DMS 273 (cell line): ENCODE measurements around the gene TAS2R14.

Experiments
- DNase-seq: peaks from one replicate; lab custom pipeline; 2025; ENCODE audit not compliant: unreplicated experiment; lab: John Stamatoyannopoulos, UW

TAS2R14 gene, protein sequence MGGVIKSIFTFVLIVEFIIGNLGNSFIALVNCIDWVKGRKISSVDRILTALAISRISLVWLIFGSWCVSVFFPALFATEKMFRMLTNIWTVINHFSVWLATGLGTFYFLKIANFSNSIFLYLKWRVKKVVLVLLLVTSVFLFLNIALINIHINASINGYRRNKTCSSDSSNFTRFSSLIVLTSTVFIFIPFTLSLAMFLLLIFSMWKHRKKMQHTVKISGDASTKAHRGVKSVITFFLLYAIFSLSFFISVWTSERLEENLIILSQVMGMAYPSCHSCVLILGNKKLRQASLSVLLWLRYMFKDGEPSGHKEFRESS

DNA sequence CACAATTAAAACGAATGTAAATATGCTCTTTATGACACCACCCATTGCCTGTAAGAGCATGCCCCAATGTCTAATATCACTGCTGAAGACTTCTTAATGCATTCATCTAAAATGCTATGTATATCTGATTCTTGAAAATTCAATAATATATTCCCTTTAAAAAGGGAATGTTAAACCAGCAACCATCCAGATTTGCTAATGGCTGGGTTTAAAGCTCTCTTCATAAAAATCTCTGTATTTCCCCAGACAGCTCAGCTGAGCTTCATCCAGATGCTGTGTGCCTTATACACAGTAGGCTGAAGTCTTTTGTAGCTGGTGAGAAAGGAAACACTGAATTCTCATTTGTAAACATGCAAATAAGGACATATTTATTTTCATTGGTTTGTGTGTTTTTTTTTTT, at the start of gene TAS2R14:
TAS2R14 (minus strand) TSS at position 101 of the 400 bp plus-strand sequence; CDS start at position 45, 56 bp downstream.
- DNase-seq = no peak

DNA sequence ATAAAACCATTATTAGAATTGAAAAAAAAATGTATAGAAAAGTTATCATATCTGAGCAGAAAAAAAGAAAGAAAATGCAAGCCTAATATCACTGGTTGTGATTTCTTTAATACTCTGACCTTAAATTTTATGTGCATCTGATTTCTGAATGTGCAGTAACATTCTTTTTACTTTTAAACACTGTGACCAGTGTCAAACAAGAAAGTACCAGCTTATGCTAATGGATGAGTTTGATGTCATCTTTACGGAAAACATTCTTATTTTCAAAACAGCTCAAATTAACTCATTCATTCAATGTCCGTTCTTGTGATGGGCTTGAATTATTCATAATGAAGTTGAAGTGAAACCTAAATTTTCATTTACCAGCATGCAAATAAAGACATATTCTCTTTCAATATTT, 47.7 kb upstream of the TAS2R14 start, which contains the start of gene TAS2R50:
TAS2R50 (minus strand) TSS at position 101 of the 400 bp plus-strand sequence; CDS start at position 49, 52 bp downstream.
- DNase-seq = no peak

DNA sequence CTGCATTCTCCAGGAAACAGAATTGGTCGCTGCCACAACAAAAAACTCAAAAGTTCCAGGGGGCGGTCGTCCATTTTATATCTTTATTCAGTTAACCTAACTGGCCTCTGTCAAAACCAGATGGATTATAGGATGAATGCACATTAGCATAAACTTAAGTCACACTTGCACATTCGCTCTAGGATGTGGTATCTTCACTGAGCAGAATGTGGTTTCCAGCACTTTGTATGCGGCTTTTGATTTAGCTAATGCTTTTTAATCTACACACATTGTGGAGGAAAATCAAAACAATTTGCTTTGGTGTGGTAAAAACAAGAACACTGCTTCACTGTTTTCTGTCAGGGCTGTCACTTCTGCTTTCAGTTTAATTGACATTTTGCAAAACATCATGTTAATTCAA, 43.2 kb upstream of the TAS2R14 start:
- no peak for DNase-seq

DNA sequence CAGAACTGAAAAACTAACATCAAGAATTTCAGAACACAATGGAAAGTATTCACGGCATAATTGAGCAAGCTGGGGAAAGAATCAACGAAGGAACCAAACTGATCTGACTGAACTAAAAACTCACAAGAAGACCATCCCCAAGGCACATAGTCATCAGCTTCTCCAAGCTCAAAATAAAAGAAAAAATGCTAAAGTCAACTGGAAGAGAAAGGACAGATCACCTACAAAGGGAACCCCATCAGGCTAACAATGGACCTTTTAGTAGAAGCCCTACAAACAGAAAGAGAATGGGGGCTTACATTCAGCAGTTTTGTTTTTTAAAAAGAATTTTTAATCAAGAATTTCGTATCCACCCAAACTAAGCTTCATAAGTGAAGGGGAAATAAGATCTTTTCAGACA, 35.9 kb upstream of the TAS2R14 start:
- DNase-seq = no peak

DNA sequence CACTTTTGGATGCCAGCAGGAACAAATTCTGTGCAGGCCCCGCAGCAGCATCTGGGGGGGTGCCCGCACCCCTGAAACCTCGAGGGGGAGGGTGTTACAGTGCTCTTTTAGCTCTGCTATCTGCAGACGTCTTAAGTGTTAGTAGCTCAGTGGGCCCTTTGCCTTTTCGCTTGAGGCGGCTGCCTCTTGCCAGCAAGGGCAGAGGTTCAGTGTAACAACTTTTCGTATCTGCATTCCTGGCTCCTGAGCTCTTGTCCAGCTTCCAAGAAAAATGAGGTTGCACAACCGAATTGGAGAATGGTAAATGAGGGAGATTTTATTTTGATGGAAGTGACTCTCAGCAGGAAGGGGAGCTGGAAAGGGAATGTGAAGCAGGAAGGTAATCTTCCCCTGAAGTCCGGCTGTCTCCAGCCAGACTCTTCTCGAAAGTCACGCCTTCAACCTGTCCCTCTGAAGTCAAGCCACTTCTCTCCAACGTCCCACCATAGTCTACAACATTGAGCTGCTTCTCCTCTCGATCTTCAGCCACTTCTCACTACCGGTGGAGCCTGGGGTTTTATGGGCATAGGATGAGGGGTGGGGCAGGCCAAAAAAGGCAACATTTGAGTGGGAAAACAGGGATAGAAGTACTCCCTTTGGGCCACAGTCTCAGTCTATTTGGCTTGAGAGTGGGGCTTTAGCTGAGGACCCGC, 29.8 kb upstream of the TAS2R14 start:
- no peak for DNase-seq

DNA sequence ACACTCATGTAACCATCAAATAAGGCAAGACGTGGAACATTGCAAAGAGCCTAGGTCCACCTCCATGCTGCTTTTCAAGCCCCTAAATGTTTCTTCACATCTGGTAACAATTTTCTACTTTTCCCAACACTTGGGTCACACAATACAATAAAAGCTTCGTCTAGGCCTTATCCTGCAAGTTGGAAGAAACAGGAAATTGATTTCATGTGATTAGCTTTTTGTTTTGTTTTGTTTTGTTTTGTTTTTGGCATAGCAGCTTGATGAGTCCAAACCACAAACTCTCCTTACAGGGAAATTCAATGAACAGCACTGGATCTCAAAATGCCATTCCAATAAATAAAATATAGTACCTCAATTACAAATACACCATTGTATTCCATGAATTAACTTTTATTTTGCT, 28.3 kb upstream of the TAS2R14 start:
- no peak for DNase-seq

DNA sequence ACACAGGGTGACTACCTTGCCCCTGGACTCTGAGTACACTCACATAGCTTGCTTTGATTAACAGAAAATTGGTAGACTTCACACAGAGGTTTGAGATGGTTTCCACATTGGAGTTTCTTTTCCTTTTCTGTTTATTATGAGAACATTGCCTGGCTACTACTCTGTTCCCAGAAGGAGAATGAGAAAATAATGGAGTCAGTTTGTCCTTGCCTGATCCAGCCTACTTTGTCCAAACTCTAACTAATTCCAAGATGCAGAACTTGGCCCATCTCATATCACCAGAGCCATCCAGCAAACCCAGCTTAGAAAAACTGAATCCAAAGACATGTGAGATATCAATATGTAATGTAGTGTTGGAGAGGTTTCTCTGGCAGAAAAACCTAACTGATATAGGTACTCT, 27.3 kb upstream of the TAS2R14 start:
- DNase-seq = no peak

DNA sequence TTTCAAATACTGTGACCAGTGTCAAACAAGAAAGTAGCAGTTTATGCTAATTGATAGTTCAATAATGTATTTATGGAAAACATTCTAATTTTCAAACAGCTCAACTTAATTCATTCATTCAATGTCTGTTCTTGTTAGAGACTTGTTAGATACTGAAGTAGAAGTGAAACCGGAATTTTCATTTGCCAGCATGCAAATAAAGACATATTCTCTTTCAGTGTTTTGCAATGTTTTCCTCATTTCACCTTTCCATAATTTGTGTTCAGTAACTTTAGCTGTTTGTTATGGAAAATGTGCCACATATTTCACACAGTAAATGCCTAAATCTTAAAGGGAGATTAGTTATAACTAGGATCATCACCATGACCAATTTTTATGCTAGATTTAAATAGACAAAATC, 26.4 kb upstream of the TAS2R14 start:
- no peak for DNase-seq

DNA sequence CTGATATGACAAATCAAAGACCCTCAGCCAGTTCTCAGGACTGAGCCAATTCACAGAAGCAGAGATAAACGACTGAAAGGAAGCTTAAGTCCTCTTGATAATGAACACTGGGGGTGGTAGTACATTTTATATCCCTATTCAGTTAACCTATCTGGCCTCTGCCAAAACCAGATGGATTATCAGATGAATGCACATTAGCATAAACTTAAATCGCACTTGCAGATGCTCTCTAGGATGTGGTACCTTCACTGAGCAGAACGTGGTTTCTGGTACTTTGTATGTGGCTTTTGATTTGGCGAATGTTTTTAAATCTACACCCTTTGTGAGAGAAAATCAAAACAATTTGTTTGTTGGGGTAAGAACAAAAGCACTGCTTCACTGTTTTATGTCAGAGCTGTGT, 21.1 kb upstream of the TAS2R14 start:
- DNase-seq = no peak

DNA sequence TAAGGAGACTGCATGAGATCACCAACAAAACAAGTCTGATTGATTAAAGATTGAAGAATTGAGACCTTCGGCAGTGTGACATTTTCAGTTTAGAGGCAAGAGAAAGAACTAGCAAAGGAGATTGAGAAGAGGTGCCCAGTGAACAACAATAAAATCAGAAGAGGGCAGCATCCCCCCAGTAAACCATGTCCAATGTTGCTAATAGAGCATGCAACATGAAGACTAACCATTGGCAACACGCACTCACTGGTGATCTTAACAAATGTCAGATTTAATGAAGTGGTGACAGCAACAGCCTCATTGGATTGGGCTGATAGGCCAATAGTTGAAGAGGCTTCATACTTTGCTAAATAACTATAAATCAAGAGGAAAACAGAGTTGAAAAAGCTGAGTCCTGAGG, 20.7 kb upstream of the TAS2R14 start:
- DNase-seq = no peak

DNA sequence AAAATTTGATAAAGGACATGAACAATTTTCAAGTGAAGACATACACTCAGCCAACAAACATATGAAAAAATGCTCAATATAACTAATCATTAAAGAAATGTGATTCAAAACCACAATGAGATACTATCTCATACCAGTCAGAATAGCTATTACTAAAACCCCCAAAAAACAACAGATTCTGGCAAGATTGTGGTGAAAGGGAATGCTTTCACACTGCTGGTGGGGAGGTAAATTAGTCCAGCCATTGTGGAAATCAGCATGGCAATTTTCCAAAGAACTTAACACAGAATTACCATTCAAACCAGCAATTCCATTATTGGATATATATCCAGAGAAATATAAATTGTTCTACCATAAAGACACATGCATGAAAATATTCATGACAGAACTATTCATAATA, 18.7 kb upstream of the TAS2R14 start:
- DNase-seq = no peak

DNA sequence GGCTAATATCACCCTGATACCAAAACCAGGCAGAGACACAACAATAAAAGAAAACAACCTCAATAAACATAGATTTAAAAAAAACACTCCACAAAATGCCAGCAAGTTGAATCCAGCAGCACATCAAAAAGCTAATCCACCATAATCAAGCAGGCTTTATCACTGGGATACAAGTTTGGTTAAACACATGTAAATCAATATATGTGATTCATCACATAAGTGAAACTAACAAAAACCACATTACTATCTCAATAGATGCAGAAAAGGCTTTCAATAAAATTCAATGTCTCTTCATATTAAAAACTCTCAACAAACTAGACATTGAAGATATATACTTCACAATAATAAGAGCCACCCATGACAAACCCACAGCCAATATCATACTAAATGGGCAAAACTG, 17.0 kb upstream of the TAS2R14 start:
- DNase-seq = no peak

DNA sequence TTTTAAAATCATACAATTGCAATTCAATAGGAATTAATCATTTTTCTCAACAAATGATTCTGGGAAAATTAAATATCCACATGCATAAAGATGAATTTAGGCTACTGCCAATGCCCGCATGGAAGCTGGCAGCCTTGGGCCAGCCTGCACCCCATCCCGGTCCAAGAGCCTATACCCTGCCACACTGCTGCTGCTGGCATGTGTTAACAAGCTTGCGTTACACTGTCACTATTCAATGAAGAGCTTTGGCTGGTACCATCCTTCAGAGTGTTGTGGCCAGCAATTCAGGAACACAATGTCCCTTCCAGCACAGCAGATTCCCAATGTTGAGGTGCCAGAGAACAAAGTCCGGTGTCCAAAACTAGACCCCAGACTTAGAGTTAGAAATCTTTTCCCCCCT, 13.6 kb upstream of the TAS2R14 start:
- DNase-seq = no peak

DNA sequence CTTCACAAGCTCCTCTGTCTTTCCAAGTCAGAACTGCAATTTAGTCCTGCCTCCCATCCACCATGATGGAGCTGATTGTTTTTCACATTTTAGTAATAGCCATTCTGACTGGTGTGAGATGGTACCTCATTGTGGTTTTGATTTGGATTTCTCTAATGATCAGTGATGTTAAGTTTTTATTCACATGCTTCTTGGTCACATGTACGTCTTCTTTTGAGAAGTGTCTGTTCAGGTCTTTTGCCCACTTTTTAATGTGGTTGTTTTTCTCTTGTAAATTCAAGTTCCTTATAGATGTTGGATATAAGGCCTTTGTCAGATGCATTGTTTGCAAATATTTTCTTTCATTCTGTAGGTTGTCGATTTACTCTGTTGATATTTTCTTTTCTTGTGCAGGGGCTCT, 4.1 kb upstream of the TAS2R14 start:
- DNase-seq = no peak

DNA sequence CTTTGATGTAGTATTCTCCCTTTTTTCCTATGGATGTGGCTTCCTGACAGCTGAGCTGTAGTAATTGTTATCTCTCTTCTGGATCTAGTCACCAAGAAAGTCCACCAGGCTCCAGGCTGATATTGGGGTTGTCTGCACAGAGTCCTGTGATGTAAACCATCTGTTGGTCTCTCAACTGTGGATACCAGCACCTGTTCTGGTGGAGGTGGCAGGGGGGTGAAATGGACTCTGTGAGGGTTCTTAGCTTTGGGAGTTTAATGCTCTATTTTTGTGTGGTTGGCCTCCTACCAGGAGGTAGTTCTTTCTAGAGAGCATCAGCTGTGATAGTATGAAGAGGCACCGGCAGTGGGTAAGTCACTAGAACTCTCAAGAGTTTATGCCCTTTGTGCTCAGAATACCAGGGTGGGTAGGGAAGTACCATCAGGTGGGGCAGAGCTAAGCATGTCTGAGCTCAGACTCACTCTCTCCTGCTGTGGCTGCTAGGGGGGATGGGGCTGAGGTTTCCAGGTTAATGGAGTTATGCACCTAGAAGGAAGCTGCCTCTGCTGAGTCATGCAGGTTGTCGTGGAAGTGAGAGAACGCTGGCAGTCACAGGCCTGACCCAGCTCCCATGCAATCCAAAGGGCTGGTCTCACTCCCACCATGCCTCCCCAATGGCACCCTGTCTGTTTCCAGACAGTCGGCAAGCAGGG, 3.0 kb upstream of the TAS2R14 start:
- peak; percentile 20 for DNase-seq

DNA sequence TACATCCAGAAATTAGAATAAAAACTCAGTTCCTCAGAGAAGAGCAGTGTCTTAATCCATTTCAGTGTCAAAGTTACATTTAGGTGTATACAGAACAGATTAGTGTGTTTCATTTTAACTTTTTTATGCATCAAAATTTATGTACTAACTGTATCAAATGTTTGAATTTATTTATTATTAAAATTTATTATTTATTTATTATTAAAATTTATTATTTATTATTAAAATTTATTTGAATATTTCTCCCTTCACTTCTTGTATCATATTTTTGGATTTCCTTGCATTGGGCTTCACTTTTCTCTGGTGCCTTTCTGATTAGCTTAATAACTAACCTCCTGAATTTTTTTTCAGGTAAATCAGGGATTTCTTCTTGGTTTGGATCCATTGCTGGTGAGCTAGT, 2.3 kb upstream of the TAS2R14 start:
- DNase-seq = no peak

DNA sequence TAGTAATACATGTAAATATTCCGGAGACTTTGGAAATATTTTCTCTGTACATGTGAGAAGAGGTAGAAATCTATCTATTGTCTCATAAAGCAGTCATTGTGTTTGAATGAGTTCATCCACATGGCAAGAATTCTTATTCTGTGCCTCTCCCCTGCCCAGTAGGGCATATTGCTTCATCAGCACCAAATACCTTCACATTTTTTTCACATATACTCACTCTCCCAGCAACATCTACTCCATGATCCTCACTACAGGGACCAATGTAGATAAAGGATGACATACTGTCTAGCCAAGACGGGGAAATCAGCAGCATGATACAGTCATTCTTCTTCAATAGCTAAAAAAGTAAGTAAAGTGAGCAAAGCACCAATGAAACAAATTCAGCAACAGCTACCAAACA, 1.3 kb upstream of the TAS2R14 start:
- no peak for DNase-seq

DNA sequence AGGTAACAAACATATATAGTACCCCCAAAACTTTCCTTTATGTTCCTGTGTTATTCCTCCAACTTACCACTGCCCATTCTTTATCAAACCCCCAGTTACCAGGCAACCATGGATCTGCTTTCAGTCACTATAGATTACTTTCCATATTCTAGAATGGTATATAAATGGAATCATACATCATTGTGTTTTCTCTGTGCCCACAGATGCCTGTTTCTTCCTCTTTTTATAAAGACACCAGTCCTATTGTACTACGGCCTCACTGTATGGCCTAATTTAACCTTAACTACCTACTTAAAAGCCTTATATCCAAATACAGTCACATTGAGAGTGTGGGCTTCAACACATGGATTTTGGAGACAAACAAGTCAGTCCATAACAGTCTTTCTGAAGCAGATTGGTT, 2.6 kb downstream of the TAS2R14 start:
- no peak for DNase-seq

DNA sequence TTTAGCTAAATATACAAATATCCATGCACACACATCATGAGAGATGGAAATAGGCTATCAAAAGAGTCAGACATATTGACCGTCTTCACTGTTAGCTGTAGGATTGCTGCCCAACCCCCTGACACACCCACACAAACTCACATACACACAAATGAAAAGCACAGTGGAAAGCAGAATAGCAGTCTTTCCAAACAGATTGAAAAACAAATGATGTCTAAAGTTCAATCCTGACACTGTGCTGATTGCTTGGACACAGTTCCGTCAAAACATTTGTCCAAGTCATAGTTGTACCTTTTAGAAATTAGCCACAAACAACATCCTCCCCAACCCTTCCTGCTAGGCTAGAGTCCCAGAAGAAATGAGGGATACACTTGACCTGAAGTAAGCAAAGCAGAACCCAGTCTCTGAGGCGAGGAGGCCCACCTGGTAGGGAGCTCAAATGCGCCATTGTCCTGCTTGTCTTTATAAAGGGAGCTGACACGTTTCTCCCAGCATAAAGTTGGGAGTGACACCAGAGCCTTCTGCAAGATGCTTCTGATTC, 10.2 kb downstream of the TAS2R14 start, which contains the start of gene PRH2:
PRH2 (plus strand) TSS at position 491 of the 541 bp plus-strand sequence; CDS start at position 529, 38 bp downstream.
- no peak for DNase-seq

DNA sequence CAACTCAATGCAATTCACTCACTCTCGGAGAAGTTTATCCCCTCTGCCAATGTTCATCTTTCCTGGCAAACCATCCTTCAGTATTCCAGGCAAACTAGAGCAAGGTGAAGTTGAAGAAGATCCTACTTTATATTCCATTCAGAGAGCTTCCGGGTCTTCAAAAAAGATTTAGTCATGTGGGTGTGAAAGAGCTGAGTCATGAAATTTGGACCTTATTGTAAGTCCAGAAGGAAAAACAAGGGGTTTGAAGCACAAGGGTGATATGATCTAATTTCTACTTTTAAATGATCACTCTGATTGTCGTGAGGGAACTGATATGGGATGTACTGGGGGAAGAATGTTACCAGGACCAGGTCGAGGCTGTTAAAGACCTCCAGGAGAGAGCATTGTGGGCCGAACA, 12.8 kb downstream of the TAS2R14 start:
- DNase-seq = no peak

DNA sequence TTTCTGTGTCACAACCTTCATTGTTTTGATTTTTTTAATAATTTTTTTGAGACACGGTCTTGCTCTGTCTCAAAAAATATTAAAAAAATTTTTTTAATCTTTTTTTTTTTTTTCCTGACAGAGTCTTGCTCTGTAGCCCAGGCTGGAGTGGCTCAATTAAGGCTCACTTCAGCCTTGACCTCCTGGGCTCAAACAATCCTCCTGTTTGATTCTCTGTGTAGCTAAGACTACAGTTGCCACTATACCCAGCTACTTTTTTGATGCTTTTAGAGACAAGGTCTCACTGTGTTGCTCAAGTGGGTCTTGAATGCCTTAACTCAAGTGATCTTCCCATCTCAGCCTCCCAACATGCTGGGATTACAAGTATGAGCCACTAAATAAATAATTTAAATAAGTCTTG, 19.3 kb downstream of the TAS2R14 start:
- no peak for DNase-seq

DNA sequence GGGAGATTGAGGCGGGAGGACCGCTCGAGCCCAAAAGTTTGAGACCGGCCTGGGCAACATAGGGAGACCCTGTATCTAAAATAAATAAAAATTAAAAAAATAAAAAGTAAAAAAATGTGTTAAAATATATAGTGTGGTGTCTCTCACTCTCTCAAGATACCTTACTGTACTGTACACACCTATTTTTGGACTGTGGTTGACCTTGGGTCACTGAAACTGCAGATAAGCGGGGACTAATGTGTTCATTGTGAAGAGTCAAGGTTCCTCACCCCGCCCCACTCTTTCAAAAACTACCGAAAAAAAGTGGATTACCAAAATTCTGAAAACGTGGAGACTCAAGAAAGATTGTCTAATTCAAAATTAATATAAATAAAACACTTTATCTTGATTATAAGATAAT, 28.7 kb downstream of the TAS2R14 start:
- DNase-seq = no peak
